Esophagus squamous epithelium (tissue), 4 donors: ENCODE data around the gene ALMS1.
"Not testable (repeated sequence)": the region's sequence is repeated elsewhere in the genome, so short reads cannot be mapped to it uniquely, and the experiment has no call there.

Experiments used
- CTCF ChIP-seq, 6 experiments: fragments of 450-650 bp in 4 of 6; fragments of 200-600 bp in 2 of 6; sonication (generic) in 2 of 6; IDR thresholded peaks; one replicate each; pipeline ENCODE4 v1.5.1; 2016 to 2019; ENCODE audit warnings: antibody characterized with exemption in 6 of 6, mild to moderate bottlenecking in 4 of 6, moderate library complexity in 4 of 6
- POLR2A ChIP-seq, 4 donors: fragments of 450-650 bp; IDR thresholded peaks; one replicate each; pipeline ENCODE4 v1.6.1; 2017; ENCODE audit warnings: antibody characterized with exemption in 4 of 4, mild to moderate bottlenecking in 4 of 4, moderate library complexity in 3 of 4

GRCh38 chr2:73344747-73345146, 40.9 kb upstream of the ALMS1 start:
- TF ChIP-seq CTCF, POLR2A (IDR thresholded peaks at IDR 0.05): not testable (repeated sequence)
